ENCODE data around the gene TSC2.

GRCh38 chr16:2008009-2008526, 39.7 kb upstream of the TSC2 start:
- TF ChIP-seq CTCF (conservative IDR thresholded peaks at IDR 0.05; ENCODE audit: low read length) (no peak), EZH2phosphoT487 (IDR thresholded peaks at IDR 0.05; ENCODE audit: borderline replicate concordance, low read depth, low read length) (no peak)
